Measurements from ENCODE around the gene GSAP.

The GSAP gene

DNA sequence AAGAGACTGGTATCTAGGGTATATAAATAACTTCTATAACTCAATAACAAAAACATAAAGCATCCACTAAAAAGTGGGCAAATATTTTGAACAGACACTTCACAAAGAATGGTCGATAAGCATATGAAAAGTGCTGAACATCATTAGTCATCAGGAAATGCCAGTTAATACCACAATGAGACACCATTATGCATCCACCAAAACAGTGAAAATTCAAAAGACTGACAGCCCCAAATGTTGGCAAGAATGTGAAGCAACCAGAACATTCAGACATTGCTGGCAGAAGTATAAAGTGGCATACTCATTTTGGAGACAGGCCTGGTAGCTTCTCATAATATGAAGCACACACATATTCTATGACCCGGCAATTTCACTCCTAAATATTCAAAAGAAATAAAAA lies 26.5 kb upstream of the GSAP start:
- Histone ChIP-seq H3K4me3 (ENCODE audit: severe bottlenecking) (no peak overlapping the region), H3K4me1 (ENCODE audit: insufficient read depth, poor library complexity, severe bottlenecking) (peaks cover 20% of the 10 kb centered on the region), H3K9me3 (ENCODE audit: severe bottlenecking) (no peaks in the 10 kb centered on the region), H3K36me3 (ENCODE audit: low read depth) (no peaks in the 10 kb centered on the region), H3K27ac (ENCODE audit: poor library complexity, severe bottlenecking) (peak overlapping the region; percentile 57), H3K27me3 (ENCODE audit: insufficient read depth, poor library complexity, severe bottlenecking) (no peaks in the 10 kb centered on the region)
- TF ChIP-seq, protein P1, sequence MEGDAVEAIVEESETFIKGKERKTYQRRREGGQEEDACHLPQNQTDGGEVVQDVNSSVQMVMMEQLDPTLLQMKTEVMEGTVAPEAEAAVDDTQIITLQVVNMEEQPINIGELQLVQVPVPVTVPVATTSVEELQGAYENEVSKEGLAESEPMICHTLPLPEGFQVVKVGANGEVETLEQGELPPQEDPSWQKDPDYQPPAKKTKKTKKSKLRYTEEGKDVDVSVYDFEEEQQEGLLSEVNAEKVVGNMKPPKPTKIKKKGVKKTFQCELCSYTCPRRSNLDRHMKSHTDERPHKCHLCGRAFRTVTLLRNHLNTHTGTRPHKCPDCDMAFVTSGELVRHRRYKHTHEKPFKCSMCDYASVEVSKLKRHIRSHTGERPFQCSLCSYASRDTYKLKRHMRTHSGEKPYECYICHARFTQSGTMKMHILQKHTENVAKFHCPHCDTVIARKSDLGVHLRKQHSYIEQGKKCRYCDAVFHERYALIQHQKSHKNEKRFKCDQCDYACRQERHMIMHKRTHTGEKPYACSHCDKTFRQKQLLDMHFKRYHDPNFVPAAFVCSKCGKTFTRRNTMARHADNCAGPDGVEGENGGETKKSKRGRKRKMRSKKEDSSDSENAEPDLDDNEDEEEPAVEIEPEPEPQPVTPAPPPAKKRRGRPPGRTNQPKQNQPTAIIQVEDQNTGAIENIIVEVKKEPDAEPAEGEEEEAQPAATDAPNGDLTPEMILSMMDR (IDR thresholded peaks at IDR 0.05; ENCODE audit: poor library complexity, severe bottlenecking), result no peak
- ATAC-seq (ENCODE audit: low read depth) (peak; percentile 85), DNase-seq (ENCODE audit: low spot score) (no peak)

DNA sequence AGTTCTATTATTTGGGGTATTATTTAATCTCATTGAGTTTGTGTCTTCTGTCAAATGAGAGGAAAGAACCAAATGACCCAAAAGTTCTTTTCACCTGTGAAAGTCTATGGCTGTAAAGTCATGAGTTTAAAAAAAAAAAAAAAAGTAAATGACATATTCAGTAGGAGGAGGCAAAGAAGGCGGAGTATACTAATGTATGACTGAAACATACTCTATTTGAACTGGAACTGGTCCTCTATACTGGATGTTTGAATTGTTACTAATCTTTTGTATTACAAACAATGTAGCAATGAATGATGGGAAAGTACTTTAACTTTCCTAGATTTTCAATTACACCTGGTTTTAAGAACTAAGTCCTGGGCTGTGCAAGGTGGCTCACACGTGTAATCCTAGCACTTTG lies 24.9 kb upstream of the GSAP start:
- H3K36me3 ChIP-seq (ENCODE audit: low read depth), result no peaks in the 10 kb centered on the region
- DNase-seq (ENCODE audit: low spot score), result no peak
- H3K27ac ChIP-seq (ENCODE audit: poor library complexity, severe bottlenecking), result no peak overlapping the region
- TF ChIP-seq, protein P1 (IDR thresholded peaks at IDR 0.05; ENCODE audit: poor library complexity, severe bottlenecking), result no peak
- H3K4me1 ChIP-seq (ENCODE audit: insufficient read depth, poor library complexity, severe bottlenecking), result peaks cover 20% of the 10 kb centered on the region
- no peaks in the 10 kb centered on the region for H3K27me3 ChIP-seq (ENCODE audit: insufficient read depth, poor library complexity, severe bottlenecking)
- ATAC-seq (ENCODE audit: low read depth), result 0 out of 3 replicates have a peak, but pooled peaks have one; percentile 29
- no peaks in the 10 kb centered on the region for H3K9me3 ChIP-seq (ENCODE audit: severe bottlenecking)
- H3K4me3 ChIP-seq (ENCODE audit: severe bottlenecking), result no peak overlapping the region

DNA sequence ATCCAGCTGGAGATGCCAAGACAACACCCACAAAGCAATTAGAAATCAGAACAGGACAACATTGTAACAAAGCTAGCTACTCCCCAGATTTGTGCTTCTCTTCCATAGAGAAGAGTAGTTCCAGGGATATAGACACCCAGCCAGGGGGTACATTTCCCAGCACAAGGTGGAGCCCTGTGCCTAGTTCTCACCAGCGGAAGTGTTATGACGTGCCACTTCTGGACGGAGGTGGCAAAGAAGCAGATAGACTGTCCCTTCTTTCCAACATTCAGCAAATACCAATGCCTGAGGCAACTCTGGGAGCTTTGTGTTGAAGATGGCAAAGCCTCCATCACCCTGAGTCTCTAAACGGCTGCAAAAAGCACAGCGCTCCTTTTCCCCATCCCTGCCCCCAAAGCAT lies 23.4 kb upstream of the GSAP start:
- Histone ChIP-seq H3K27ac (ENCODE audit: poor library complexity, severe bottlenecking) (no peak overlapping the region), H3K4me1 (ENCODE audit: insufficient read depth, poor library complexity, severe bottlenecking) (peaks cover 20% of the 10 kb centered on the region), H3K9me3 (ENCODE audit: severe bottlenecking) (no peaks in the 10 kb centered on the region), H3K36me3 (ENCODE audit: low read depth) (no peaks in the 10 kb centered on the region), H3K4me3 (ENCODE audit: severe bottlenecking) (no peak overlapping the region), H3K27me3 (ENCODE audit: insufficient read depth, poor library complexity, severe bottlenecking) (no peaks in the 10 kb centered on the region)
- TF ChIP-seq, protein P1 (IDR thresholded peaks at IDR 0.05; ENCODE audit: poor library complexity, severe bottlenecking), result peak; percentile 62
- DNase-seq (ENCODE audit: low spot score), result no peak
- ATAC-seq (ENCODE audit: low read depth), result peak; percentile 69

DNA sequence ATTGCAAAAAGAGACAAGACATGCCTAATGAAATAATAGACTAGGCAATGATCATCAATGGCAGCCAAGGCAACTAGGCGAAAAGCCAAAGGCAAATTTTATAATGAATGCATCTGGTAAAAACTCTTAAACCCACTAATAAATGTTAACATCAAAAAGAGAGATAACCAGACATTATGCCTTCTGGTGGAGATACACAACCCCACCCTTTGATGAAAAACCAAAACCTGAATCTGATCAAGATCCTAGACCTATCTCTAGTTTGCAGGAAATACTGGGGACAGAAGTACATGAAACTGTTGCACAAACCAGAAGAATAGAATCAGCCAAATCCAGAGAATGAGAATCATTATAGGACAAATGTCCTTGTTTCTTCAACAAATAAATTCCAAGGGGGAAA lies 22.0 kb upstream of the GSAP start:
- ATAC-seq (ENCODE audit: low read depth), result no peak
- peaks cover 17% of the 10 kb centered on the region for H3K4me1 ChIP-seq (ENCODE audit: insufficient read depth, poor library complexity, severe bottlenecking)
- TF ChIP-seq, protein P1 (IDR thresholded peaks at IDR 0.05; ENCODE audit: poor library complexity, severe bottlenecking), result no peak

DNA sequence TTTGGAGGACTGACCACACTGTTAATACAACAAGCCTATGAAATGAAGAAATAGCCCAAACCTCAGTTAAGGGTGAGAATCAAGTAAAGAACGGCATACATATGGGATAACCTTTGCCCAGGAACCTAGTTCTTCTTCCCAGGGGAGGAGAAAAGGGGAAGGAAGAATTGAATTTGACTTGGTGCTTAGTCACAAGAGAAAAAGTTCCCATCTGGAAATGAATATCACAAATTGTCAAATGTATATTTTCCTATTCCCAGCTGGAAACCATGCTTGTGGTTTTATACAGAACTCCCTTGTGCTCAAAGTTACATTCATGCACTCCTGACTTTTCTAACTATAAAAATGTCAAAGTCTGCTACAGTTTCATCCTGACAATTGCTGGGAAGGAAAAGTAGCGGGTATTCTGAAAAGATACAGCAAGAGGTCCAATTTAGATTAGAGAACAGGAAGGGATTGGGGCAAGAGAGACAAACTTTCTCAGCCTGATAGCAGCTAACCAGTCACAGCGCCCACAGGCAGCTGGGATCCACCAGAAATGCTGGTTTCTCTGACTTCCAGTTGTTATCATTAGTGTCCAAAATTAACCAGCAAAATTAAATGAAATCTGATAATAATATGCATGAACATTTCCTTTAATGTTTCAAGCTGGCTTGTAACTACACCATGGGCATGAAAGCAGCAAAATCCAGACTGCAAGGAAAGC lies 18.6 kb upstream of the GSAP start:
- ATAC-seq (ENCODE audit: low read depth), result no peak

More for the DNA sequence above, 22.0 kb upstream of the GSAP start:
- no peaks in the 10 kb centered on the region for H3K27me3 ChIP-seq (ENCODE audit: insufficient read depth, poor library complexity, severe bottlenecking)
- no peaks in the 10 kb centered on the region for H3K36me3 ChIP-seq (ENCODE audit: low read depth)
- H3K4me3 ChIP-seq (ENCODE audit: severe bottlenecking), result no peak overlapping the region
- DNase-seq (ENCODE audit: low spot score), result no peak
- H3K9me3 ChIP-seq (ENCODE audit: severe bottlenecking), result no peaks in the 10 kb centered on the region
- no peak overlapping the region for H3K27ac ChIP-seq (ENCODE audit: poor library complexity, severe bottlenecking)

More for the DNA sequence above, 18.6 kb upstream of the GSAP start:
- Histone ChIP-seq H3K4me3 (ENCODE audit: severe bottlenecking) (no peak overlapping the region), H3K36me3 (ENCODE audit: low read depth) (no peaks in the 10 kb centered on the region), H3K27me3 (ENCODE audit: insufficient read depth, poor library complexity, severe bottlenecking) (no peaks in the 10 kb centered on the region), H3K4me1 (ENCODE audit: insufficient read depth, poor library complexity, severe bottlenecking) (peaks cover 1% of the 10 kb centered on the region), H3K27ac (ENCODE audit: poor library complexity, severe bottlenecking) (no peak overlapping the region), H3K9me3 (ENCODE audit: severe bottlenecking) (no peaks in the 10 kb centered on the region)
- TF ChIP-seq, protein P1 (IDR thresholded peaks at IDR 0.05; ENCODE audit: poor library complexity, severe bottlenecking), result no peak
- no peak for DNase-seq (ENCODE audit: low spot score)

All from RWPE2 (cell line).